ENCODE measurements around the gene KCNMA1.

The KCNMA1 gene

DNA sequence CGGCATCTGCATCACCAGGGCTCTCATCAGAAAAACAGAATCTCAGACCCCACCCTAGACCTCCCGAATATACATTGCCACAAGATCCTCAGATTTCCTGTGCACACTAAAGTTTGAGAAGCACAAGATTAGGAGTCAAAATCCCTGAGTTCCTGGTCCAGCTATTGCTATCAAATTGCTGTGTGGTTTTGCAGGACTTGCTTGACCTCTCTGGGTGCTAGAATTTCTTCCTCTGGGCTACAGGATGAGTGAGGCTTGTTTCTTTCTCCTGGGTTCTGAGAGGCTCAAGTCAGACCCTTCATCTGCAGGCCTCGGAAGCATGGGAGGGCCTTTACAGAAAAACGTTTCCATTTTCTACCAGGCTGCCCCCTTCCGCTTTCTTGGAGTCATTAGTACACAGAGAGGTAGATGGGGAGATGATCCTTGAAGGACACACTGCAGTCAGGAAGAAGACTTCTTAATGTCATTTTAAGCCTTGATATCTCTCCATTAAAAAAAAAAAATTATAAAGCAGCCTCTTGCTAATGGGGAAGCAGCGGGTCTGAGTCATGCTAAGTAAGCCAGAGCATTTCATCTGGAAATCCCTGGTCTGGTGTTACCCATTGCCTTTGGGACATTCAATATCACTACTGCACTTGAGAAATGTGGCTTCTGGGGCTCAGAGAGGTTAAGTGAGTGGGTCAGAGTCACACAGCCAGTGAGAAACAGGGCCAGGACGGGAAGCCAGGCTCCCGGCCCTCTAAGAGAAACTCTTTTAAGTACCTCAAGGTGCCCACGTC is 173.5 kb downstream of the KCNMA1 start:
- TF ChIP-seq, protein P1, sequence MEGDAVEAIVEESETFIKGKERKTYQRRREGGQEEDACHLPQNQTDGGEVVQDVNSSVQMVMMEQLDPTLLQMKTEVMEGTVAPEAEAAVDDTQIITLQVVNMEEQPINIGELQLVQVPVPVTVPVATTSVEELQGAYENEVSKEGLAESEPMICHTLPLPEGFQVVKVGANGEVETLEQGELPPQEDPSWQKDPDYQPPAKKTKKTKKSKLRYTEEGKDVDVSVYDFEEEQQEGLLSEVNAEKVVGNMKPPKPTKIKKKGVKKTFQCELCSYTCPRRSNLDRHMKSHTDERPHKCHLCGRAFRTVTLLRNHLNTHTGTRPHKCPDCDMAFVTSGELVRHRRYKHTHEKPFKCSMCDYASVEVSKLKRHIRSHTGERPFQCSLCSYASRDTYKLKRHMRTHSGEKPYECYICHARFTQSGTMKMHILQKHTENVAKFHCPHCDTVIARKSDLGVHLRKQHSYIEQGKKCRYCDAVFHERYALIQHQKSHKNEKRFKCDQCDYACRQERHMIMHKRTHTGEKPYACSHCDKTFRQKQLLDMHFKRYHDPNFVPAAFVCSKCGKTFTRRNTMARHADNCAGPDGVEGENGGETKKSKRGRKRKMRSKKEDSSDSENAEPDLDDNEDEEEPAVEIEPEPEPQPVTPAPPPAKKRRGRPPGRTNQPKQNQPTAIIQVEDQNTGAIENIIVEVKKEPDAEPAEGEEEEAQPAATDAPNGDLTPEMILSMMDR (IDR thresholded peaks at IDR 0.05; ENCODE audit: insufficient read depth, missing control alignments) = no peak
- FAIRE-seq (no peak), DNase-seq (ENCODE audit: insufficient read length, low spot score) (no peak)

DNA sequence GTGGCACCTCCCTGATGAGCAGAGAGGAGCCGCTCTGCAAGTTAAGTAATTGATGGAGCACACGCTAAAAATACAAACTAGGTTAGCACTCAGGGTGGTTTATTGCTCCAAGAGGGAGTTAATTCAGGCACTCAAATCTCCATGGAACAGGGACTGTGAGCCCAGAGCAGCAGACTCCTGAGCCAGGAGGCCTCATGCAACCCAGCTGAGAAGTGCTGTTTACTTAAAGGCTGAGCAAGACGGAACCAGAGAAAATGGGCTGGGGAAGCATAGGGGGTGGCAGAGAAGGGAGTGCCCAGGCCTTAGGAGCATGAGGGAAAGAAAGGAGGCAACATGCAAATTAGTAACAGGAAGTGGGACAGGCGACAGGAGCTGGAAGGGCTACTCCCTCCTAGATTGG is 174.1 kb downstream of the KCNMA1 start:
- no peak for DNase-seq (ENCODE audit: insufficient read length, low spot score)
- TF ChIP-seq, protein P1 (IDR thresholded peaks at IDR 0.05; ENCODE audit: insufficient read depth, missing control alignments) = no peak
- FAIRE-seq = no peak

DNA sequence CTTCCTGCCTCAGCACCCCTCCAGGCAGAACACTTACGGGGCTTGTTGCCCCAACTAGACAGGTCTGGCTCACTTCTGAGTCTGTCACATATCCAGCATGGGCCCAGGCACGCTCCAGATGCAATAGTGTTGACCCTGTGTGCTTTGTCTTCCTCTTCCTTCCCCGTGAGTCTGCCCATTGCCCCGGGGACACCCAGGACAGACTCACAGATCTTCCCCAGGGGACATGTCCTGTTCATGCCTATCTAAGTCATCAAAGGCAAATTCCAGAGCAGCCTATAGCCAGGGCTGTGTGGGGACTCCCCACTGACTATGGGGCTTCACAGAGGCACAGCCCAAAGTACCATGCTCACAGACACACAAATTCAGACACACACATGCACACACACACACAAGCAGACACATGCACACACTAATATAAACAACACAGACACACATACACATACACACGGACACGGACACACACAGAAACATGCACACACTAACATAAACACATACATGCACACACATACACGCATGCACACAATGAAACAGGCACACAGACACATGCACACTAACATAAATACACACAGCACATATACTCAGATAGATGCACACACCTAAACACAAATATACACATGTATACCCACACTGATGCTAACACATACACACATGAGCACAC is 175.8 kb downstream of the KCNMA1 start:
- TF ChIP-seq, protein P1 (IDR thresholded peaks at IDR 0.05; ENCODE audit: insufficient read depth, missing control alignments) = no peak
- DNase-seq (ENCODE audit: insufficient read length, low spot score) (no peak), FAIRE-seq (no peak)

DNA sequence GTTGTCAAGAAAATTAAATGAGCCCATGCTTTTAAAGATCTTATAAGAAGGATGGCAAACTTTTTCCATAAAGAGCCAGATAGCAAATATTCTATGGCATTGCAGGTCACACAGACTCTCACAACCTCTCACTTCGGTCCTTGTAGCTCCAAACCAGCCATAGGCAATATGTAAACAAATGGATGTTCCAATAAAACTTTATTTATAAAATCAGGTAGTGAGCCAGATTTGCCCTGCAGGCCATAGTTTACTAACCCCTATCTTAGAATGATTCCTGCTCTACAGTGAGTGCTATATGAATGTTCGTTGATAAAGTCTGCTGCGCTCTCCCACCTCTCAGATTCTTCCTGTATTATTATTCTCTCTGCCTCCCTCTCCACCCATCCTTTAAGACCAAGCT is 177.7 kb downstream of the KCNMA1 start:
- FAIRE-seq = no peak
- TF ChIP-seq, protein P1 (IDR thresholded peaks at IDR 0.05; ENCODE audit: insufficient read depth, missing control alignments) = no peak
- no peak for DNase-seq (ENCODE audit: insufficient read length, low spot score)

DNA sequence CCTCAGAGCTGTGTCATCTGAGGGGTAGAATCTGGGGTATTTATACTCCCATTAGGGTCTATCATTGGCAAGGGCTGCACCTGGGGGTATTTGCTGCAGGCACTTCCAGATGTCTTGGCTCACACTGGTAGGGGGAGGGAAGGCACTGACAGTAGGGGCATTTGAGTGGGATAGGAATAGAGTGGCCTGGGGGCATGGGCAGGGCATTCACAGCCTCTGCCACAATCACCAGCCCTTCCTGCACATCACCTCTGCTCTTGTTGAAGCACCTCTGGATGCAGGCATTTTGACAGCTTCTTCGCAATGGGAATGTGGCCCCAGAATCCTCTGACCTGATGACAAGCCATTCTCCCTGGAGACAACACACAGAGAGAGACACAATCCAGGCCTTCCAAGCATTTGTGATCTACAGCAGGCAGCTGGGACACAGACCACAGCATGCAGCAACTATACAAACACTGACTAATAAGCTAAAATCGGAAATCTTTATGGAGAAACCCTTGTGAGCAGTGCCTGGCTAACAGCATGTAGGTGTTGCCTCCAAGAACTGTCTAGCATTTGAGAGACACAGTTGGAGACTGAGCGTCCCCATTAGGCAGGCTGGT is 178.5 kb downstream of the KCNMA1 start:
- DNase-seq (ENCODE audit: insufficient read length, low spot score) = no peak
- TF ChIP-seq, protein P1 (IDR thresholded peaks at IDR 0.05; ENCODE audit: insufficient read depth, missing control alignments) = no peak
- FAIRE-seq = no peak

DNA sequence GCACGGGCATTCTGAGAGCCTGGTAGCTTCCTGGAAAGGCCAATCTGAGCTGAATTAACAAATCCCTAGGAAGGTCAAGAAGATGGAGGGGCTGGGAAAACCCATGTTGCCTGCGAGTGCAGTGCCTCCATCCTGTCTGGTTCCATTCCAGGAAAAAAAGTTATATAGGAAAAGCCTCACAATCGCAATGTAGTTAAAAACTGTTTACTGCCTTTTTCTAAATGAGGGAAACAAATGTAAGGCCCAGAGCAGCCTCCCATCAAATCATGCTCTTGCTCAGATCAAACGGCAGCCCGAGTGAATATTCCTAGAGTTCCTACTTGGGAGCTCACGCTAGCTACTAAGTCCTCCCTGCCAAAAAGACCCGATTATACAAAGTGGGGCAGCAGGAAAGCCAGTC is 179.9 kb downstream of the KCNMA1 start:
- DNase-seq (ENCODE audit: insufficient read length, low spot score) (no peak), FAIRE-seq (no peak)
- TF ChIP-seq, protein P1 (IDR thresholded peaks at IDR 0.05; ENCODE audit: insufficient read depth, missing control alignments) = no peak

All from D721Med (cell line).